HG02884 (cell line): Measurements from ENCODE around the gene PLA2G10.
A peak's percentile ranks its signal among the peaks of the same experiment; 100 is the strongest.
"Not testable (repeated sequence)": the region's sequence is repeated elsewhere in the genome, so short reads cannot be mapped to it uniquely, and the experiment has no call there.

ENCODE experiments used
- ATAC-seq: cut with Tn5 transposase; IDR thresholded peaks from one replicate; pipeline ENCODE4 v1.9.1; 2021; ENCODE audit warnings: mild to moderate bottlenecking, moderate library complexity; ENCODE audit not compliant: unreplicated experiment

Gene PLA2G10

GRCh38 chr16:14667347-14668266 is 26.5 kb downstream of the PLA2G10 start:
- no peak for ATAC-seq

GRCh38 chr16:14658063-14658462 is 36.0 kb downstream of the PLA2G10 start:
- peak; percentile 73 for ATAC-seq

- no peak for ATAC-seq
Measured at GRCh38 chr16:14652726-14653125, 41.4 kb downstream of the PLA2G10 start.

DNA sequence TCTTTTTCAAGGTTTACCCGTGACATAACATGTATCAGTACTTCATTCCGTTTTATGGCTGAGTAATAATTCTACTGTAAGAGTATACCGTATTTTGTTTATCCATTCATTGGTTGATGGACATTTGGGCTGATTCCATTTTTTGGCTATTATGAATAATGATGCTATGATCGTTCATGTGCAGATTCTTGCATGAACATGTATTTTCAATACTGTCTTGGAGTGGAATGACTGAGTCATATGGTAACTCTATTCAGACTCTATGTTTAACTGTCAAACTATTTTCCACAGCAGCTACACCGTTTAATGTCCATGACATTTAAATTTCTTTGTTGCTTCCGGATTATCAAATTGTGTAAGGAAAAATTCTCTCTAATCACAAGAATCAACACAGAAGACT is 43.5 kb downstream of the PLA2G10 start:
- ATAC-seq, result no peak

DNA sequence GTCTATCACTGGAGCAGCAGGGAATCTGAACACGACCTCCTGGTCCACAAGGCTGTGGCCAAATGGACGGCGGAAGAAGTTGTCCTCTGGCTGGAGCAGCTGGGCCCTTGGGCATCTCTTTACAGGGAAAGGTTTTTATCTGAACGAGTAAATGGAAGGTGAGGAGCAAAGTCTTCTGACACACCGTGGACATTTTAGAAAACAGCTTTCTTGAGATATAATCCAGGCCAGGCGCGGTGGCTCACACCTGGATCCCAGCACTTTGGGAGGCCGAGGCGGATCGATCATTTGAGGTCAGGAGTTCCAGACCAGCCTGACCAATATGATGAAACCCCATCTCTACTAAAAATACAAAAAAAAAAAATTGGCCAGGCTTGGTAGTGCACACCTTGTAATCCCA is 44.3 kb downstream of the PLA2G10 start:
- no peak for ATAC-seq

- no peak for ATAC-seq
Measured at GRCh38 chr16:14641926-14642325, 52.2 kb downstream of the PLA2G10 start.

DNA sequence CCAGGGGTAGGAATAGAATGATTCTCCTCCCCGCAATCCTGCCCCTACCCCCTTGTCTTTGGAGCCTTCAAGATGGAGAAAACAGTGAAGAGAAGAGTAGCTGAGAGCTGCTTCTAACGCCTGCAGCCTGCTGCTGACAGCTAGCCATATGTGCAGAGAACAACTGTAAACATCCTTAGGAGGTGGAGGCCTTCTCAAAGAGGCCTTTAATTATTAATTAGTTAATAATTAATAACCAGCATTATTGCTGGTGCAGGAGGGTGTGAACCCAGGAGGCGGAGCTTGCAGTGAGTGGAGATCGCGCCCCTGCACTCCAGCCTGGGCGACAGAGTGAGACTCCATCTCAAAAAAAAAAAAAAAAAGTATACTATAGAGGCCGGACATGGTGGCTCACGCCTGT is 52.9 kb downstream of the PLA2G10 start:
- ATAC-seq, result no peak

GRCh38 chr16:14640538-14640937 is 53.6 kb downstream of the PLA2G10 start:
- no peak for ATAC-seq

DNA sequence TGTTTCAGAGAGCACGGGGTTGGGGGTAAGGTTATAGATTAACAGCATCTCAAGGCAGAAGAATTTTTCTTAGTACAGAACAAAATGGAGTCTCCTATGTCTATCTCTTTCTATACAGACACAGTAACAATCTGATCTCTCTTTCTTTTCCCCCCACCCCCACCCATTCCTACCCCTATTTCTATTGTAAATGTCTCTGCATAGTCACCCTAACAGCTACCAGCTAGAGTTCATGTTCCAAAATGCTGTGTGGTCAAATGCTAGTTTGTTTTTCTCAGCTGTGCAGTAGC is 57.2 kb downstream of the PLA2G10 start:
- ATAC-seq, result not testable (repeated sequence)

GRCh38 chr16:14636179-14636950 is 57.7 kb downstream of the PLA2G10 start:
- ATAC-seq, result not testable (repeated sequence)

DNA sequence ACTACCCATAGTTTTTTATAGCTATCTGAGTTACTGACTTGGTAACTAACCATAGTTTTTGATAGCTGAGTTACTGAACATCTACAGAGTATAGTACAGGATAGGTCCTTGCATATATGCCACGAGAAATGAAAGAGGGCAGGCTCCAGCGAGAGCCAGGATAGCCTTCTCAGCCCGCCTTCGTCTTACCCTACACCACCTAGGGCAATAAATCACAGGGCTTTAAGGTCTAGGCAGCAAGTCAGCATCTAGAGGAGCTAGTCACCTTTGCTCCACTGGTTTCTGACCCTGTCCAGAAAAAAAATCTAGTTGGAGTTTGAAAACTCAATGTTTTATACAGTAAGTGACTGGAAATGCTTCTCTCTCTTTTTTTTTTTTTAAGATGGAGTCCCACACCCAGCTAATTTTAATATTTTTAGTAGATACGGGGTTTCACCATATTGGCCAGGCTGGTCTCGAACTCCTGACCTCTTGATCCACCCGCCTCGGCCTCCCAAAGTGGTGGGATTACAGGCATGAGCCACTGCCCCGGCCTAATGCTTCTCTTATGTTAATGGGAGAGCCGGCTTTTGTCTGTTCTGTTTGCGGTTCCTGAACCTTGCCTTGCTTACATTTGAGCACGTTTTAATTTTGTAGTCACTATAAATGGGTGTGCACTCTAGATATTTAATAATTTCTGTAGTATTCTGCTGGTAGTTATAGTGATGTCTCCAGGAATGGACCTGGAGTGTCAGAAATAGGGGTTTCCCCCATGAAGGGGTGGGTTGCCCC is 58.5 kb downstream of the PLA2G10 start:
- ATAC-seq, result no peak

- ATAC-seq, result no peak
Measured at GRCh38 chr16:14634389-14634725, 59.8 kb downstream of the PLA2G10 start.

GRCh38 chr16:14632693-14633569 is 61.2 kb downstream of the PLA2G10 start, which contains the start of gene BFAR:
TSS of gene BFAR (plus strand) at chr16:14632951. CDS start at chr16:14644347, 11,396 bp downstream.
- peak; percentile 67 for ATAC-seq

- ATAC-seq, result not testable (repeated sequence)
Measured at GRCh38 chr16:14630620-14631330, 63.3 kb downstream of the PLA2G10 start.

GRCh38 chr16:14629919-14630619 is 64.0 kb downstream of the PLA2G10 start, which contains the start of gene PARN:
TSS of gene PARN (minus strand) at chr16:14630260. CDS start at chr16:14630125, 135 bp downstream.
- ATAC-seq, result peak; percentile 41

- peak; percentile 0 for ATAC-seq
Measured at GRCh38 chr16:14629612-14629918, 64.5 kb downstream of the PLA2G10 start.

DNA sequence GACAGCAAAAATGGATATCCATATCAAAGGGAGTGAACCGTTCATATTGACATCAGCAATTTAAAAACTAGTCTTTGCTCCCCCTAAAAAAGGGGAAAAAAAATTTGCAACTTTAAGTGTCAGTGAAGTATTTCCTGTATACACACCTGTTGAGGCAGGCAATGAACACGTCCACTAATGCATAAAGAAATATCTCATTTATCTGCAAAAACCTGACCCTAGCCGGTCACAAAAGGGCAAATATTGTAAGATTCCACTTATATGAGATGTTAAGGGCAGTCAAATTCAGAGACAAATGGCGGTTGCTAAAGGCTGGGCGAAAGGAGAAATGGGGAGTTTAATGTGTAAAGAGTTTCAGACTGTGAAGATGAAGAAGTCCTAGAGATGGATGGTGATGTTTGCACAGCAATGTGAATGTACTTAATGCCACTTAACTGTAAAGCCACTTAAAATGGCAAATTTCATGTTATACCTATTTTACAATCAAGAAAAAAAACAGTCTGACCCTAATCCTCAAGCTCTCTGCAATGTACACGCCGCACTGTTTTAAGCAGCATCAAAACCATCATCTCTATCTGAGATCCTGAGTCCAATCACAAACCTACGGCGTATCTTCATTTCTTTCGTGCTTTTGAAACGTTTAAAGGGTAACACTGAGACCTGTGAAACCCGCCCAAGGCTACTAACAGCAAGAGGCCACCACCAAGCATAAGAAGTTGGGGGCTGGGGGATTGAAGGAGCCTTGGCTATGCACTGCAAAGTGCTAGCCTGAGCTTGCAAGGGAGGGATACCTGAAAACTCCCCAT is 65.1 kb downstream of the PLA2G10 start:
- no peak for ATAC-seq

DNA sequence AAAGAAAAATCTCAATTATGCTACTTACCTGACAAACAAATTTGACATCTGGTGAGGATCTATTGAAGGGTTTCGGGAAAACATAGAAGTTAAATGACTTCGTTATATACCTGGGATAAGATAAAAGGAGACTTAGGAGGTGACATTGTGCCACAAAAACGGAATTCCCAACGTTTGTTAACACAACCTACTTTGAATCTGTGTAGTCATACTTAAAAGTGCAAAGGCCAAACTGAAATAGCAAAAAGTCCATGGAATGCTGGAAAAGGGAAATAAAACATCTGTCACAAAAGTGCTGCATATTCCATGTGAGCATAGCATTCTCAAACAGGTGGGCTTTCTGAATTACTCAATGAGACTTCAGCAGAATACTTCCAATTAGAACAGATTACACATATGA is 67.0 kb downstream of the PLA2G10 start:
- no peak for ATAC-seq
